ENCODE results near the gene RAB3C. TPM values are rescaled to one million over a fixed set of nuclear protein-coding genes. Genes with fewer than 3 reads are reported as not detected.

RAB3C gene
- total and polyA plus RNA-seq, 12 donors: 0.09 to 22.0 (median 6.1) TPM

DNA sequence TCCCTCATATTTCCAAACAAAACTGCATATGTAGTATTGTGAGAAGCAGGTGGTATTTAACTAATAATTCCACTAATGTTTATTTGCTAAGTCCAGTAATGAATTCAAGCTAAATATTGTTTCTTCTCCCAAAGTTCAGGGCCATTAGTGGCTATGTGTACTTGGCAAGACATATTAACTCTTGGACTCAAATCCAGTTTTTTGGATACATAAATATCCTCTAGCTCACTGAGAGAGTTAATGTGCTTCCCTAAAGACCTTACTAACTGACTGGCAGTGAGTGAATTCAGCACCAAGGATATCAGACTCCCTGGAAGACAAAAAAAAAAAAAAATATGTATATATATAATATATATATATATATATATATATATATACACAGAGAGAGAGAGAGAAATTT lies 214.1 kb downstream of the RAB3C start:
- intact Hi-C loops (cut with DNase I): no loop called here
- TF ChIP-seq, protein P1, sequence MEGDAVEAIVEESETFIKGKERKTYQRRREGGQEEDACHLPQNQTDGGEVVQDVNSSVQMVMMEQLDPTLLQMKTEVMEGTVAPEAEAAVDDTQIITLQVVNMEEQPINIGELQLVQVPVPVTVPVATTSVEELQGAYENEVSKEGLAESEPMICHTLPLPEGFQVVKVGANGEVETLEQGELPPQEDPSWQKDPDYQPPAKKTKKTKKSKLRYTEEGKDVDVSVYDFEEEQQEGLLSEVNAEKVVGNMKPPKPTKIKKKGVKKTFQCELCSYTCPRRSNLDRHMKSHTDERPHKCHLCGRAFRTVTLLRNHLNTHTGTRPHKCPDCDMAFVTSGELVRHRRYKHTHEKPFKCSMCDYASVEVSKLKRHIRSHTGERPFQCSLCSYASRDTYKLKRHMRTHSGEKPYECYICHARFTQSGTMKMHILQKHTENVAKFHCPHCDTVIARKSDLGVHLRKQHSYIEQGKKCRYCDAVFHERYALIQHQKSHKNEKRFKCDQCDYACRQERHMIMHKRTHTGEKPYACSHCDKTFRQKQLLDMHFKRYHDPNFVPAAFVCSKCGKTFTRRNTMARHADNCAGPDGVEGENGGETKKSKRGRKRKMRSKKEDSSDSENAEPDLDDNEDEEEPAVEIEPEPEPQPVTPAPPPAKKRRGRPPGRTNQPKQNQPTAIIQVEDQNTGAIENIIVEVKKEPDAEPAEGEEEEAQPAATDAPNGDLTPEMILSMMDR (IDR thresholded peaks at IDR 0.05): no peak
- TF ChIP-seq POLR2A (IDR thresholded peaks at IDR 0.05): no peak

DNA sequence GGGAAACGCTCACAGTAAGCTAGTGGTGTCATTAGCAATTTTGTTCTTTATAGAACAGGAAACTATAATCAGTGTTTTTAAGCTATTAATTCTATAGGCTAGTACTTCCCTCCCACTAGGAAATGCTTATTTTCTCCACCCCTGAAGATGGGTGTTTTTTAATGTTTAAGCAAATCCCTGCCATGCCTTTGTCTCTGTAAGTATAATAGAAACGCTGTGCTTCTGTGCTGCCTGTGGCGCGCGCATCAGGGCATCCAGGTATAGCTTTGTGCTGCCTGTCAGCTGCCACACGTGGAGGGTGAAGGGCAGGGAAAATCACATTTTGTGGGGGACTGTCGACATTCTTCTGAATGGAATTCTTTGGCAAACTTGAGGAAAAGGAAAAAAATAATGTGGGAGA lies 217.5 kb downstream of the RAB3C start:
- H3K9me3 ChIP-seq (replicated peaks in 1 of 3): no peaks in the 10 kb centered on the region
- no peak overlapping the region for H3K4me3 ChIP-seq
- no peaks in the 10 kb centered on the region for H3K4me1 ChIP-seq (replicated peaks in 1 of 2)
- no peak overlapping the region for H3K27ac ChIP-seq
- TF ChIP-seq, protein P1 (IDR thresholded peaks at IDR 0.05): no peak
- no peak for TF ChIP-seq POLR2A (IDR thresholded peaks at IDR 0.05)
- DNase-seq: no peak
- no peaks in the 10 kb centered on the region for H3K36me3 ChIP-seq (replicated peaks in 1 of 2)
- intact Hi-C loops (cut with DNase I): no loop called here
- WGBS, 4 donors: 79 to 89% (median 84%) methylated on average over 7 of the region's 7 CpGs
- no peaks in the 10 kb centered on the region for H3K27me3 ChIP-seq

More for the DNA sequence above, 214.1 kb downstream of the RAB3C start:
- Histone ChIP-seq H3K27me3 (no peaks in the 10 kb centered on the region), H3K36me3 (replicated peaks in 1 of 2) (no peaks in the 10 kb centered on the region), H3K9me3 (replicated peaks in 1 of 3) (no peaks in the 10 kb centered on the region), H3K27ac (no peak overlapping the region), H3K4me3 (no peak overlapping the region), H3K4me1 (replicated peaks in 1 of 2) (no peaks in the 10 kb centered on the region)
- DNase-seq: no peak

DNA sequence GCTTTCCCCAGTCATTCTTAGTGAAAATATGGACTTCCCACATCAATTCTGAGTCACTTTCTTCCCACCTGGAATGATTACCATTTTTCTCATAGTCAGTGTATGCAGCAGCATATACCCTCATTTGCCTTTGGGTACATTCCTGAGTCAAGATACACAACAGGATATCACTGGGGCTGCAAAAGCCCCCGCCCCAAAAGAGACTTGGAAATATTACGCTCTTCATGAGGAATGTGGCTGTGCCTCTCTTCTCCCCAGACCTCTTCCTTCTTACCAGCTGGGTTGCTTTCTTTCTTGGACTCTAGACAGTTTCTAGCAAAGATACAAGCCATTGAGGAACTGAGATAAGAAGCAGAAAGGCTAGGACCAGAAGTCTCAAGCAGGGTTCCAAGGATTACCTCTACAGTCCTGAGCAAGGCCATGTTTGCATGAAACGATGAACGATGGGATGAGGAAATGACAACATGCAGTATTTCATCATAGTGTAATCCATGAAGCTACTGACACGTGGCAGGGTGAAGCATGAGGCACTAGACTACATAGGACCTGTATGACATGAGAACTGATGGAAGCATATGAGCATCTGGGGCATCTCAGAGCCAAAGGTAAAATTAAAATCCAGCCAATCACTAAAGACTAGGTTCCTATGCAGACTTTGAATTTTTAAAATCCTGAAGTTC lies 218.1 kb downstream of the RAB3C start:
- intact Hi-C loops (cut with DNase I): no loop called here
- no peak for TF ChIP-seq POLR2A (IDR thresholded peaks at IDR 0.05)
- TF ChIP-seq, protein P1 (IDR thresholded peaks at IDR 0.05): no peak
- DNase-seq: no peak
- Histone ChIP-seq H3K27me3 (no peaks in the 10 kb centered on the region), H3K4me3 (no peak overlapping the region), H3K4me1 (replicated peaks in 1 of 2) (no peaks in the 10 kb centered on the region), H3K27ac (no peak overlapping the region), H3K36me3 (replicated peaks in 1 of 2) (no peaks in the 10 kb centered on the region), H3K9me3 (replicated peaks in 1 of 3) (no peaks in the 10 kb centered on the region)
- WGBS, 4 donors: 65 to 73% (median 68%) methylated on average over 5 of the region's 5 CpGs

DNA sequence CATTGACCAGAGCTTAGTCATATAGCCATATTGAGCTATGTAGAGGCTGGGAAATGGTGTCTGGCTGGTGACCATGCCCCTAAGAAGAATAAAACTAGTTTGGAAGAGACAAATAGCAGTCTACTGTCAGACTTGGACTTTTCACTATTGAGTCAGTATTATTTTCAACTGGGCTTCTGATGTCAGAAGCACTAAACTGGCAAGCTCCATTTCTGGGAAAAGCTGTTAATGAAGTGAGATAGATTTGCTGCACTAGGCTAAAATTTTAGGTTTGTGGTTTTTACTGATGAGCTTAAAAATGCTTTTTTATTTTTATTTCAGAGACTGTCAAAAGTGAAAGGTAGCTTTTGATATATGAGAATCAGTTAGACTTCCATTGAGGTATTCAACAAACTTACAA lies 220.2 kb downstream of the RAB3C start:
- TF ChIP-seq POLR2A (IDR thresholded peaks at IDR 0.05): no peak
- TF ChIP-seq, protein P1 (IDR thresholded peaks at IDR 0.05): no peak
- DNase-seq: no peak
- intact Hi-C loops (cut with DNase I): no loop called here
- Histone ChIP-seq H3K27ac (no peak overlapping the region), H3K4me1 (replicated peaks in 1 of 2) (no peaks in the 10 kb centered on the region), H3K27me3 (no peaks in the 10 kb centered on the region), H3K9me3 (replicated peaks in 1 of 3) (no peaks in the 10 kb centered on the region), H3K4me3 (no peak overlapping the region), H3K36me3 (replicated peaks in 1 of 2) (no peaks in the 10 kb centered on the region)
